Measurements from ENCODE around the gene TGFBR2. TPM values are rescaled to one million over a fixed set of nuclear protein-coding genes. Genes with fewer than 3 reads are reported as not detected.

TGFBR2 gene
- total RNA-seq, 4 donors from 2014 or later, result 10.1 to 114 (median 48.7) TPM

DNA sequence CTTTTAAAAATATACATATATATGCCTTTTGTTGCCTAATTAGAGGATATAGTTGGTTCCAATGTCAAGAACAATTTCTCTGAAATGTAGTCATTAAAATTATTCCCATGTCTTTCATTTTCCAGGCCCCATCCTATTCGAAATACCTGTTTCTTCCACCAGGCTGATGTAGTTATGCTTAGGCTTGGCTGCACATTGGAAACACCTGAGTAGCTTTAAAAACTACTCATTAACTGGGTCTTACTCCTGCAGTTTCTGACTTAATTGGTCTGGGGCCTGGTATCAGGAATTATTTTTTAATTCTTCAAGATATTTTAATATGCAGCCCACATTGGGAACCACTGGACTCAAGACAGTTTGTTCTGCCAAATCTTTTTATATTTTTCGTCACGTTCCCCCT, 53.7 kb downstream of the TGFBR2 start:
- TF ChIP-seq CTCF (IDR thresholded peaks at IDR 0.05) (no peak), POLR2A (IDR thresholded peaks at IDR 0.05) (no peak)
- H3K27me3 ChIP-seq, result no peaks in the 10 kb centered on the region
- no peak overlapping the region for H3K4me3 ChIP-seq
- H3K9me3 ChIP-seq, result no peaks in the 10 kb centered on the region
- peak overlapping the region in 1 of 4 donors; percentile 75 for H3K27ac ChIP-seq
- no peak for DNase-seq
- 86 to 88% methylated on average over 3 of the region's 3 CpGs for WGBS, 2 donors
- peaks cover 34 to 92% (median 48%) of the 10 kb centered on the region in 3 donors for H3K4me1 ChIP-seq
- intact Hi-C loops (cut with DNase I), result no loop called here
- H3K36me3 ChIP-seq, result peaks cover 0 to 56% (median 0%) of the 10 kb centered on the region in 3 donors

DNA sequence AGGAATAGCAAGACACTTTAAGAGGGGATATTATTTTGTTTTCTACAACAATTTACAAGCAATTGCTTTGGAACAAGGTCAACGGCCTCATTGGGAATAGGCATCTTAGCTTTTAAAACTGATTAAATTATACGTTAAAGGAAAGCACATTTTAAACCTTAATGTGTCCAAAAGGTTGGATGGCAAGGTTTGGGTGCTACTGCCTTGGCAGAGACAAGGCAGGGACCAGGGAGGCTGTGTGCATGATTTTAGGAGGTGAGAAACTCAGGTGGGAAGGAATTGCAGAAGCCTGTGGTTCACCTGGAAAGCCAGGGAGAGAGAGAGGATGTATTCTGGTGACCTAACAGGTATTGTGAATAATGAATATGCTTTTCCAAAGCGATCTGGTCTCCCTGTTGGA, 54.3 kb downstream of the TGFBR2 start:
- intact Hi-C loops (cut with DNase I), result no loop called here
- TF ChIP-seq POLR2A (IDR thresholded peaks at IDR 0.05), result no peak
- peak overlapping the region in 2 of 4 donors; percentile 21 to 29 for H3K27ac ChIP-seq
- DNase-seq, result no peak
- H3K27me3 ChIP-seq, result no peaks in the 10 kb centered on the region
- 76 to 88% methylated on average over 3 of the region's 3 CpGs for WGBS, 2 donors
- H3K4me3 ChIP-seq, result no peak overlapping the region
- no peaks in the 10 kb centered on the region for H3K9me3 ChIP-seq
- H3K4me1 ChIP-seq, result peaks cover 30 to 92% (median 42%) of the 10 kb centered on the region in 3 donors
- H3K36me3 ChIP-seq, result peaks cover 0 to 51% (median 0%) of the 10 kb centered on the region in 3 donors

- intact Hi-C loops (cut with DNase I), result no loop called here
- 68 to 84% methylated on average over 2 of the region's 2 CpGs for WGBS, 2 donors
- Histone ChIP-seq H3K4me3 (no peak overlapping the region), H3K36me3 (peaks cover 0 to 45% (median 0%) of the 10 kb centered on the region in 3 donors), H3K9me3 (no peaks in the 10 kb centered on the region), H3K27ac (peak overlapping the region in 2 of 4 donors; percentile 21 to 29), H3K27me3 (no peaks in the 10 kb centered on the region), H3K4me1 (peaks cover 30 to 92% (median 36%) of the 10 kb centered on the region in 3 donors)
- TF ChIP-seq CTCF (IDR thresholded peaks at IDR 0.05), result no peak
- no peak for TF ChIP-seq POLR2A (IDR thresholded peaks at IDR 0.05)
- DNase-seq, result no peak
Measured at GRCh38 chr3:30661098-30661873, 54.9 kb downstream of the TGFBR2 start.

DNA sequence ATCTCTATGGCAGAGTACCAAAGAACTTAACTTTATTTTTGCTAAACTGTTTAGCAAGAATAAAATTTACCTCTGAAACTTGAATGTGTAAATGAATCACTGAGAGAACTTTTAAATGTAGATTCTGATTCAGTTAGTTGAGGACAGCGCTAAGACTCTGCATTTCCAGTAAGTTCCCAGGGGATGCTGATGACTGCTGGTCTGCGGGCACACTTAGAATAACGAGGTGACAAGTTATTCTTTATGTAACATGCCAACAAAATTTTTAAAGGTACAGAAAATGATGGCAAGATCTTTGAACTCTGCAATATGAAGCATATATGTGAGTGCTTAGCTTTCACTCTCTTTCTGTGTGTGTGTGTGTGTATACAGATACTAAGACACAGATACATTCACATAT, 56.4 kb downstream of the TGFBR2 start:
- H3K4me3 ChIP-seq, result no peak overlapping the region
- peaks cover 0 to 31% (median 0%) of the 10 kb centered on the region in 3 donors for H3K36me3 ChIP-seq
- H3K4me1 ChIP-seq, result peaks cover 18 to 92% (median 33%) of the 10 kb centered on the region in 3 donors
- no peak for DNase-seq
- H3K9me3 ChIP-seq, result no peaks in the 10 kb centered on the region
- intact Hi-C loops (cut with DNase I), result no loop called here
- no peak for TF ChIP-seq CTCF (IDR thresholded peaks at IDR 0.05)
- TF ChIP-seq POLR2A (IDR thresholded peaks at IDR 0.05), result no peak
- 54 to 80% methylated on average over 3 of the region's 3 CpGs for WGBS, 2 donors
- no peak overlapping the region for H3K27ac ChIP-seq
- H3K27me3 ChIP-seq, result no peaks in the 10 kb centered on the region

DNA sequence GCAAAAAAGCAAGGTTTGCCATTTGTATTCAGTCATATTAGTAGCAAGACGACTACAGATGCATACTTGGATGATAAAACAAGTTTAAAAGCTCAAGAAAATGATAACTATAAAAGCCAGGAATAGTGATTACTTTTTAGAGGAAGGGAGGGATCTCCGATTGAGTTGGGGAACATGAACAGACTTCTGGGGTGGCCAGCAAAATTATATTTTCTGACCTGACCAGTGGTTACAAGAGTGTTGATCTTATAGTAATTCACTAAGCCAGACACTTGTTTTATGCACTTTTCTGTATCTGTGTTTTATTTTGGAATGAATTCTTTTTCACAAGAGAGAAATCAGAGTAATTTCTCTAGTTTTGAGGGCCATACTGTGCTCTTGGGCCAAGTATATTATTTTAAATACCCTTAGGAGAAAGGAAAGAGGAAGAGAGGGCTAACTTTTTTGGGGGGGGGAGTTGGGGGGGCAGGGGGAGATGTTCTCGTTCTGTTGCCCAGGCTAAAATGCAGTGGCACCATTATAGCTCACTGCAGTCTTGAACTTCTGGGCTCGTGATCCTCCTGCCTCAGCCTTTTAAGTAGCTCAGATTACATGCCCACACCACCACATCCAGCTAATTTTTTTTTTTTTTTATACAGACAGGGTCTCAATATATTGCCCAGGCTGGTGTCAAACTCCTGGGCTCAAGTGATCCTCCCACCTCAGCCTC, 57.3 kb downstream of the TGFBR2 start:
- Histone ChIP-seq H3K9me3 (no peaks in the 10 kb centered on the region), H3K36me3 (peaks cover 0 to 37% (median 0%) of the 10 kb centered on the region in 3 donors), H3K27ac (peak overlapping the region in 2 of 4 donors; percentile 51 to 64), H3K4me1 (peaks cover 14 to 87% (median 24%) of the 10 kb centered on the region in 3 donors), H3K27me3 (no peaks in the 10 kb centered on the region), H3K4me3 (no peak overlapping the region)
- TF ChIP-seq POLR2A (IDR thresholded peaks at IDR 0.05) (no peak), CTCF (IDR thresholded peaks at IDR 0.05) (no peak)
- intact Hi-C loops (cut with DNase I), result no loop called here
- 85 to 91% methylated on average over 4 of the region's 4 CpGs for WGBS, 2 donors
- DNase-seq, result no peak

Measured in esophagus squamous epithelium (tissue), 5 donors.